Erythroblast (primary cell): Measurements from ENCODE around the gene CGB8.
"Not testable (repeated sequence)": the region's sequence is repeated elsewhere in the genome, so short reads cannot be mapped to it uniquely, and the experiment has no call there.

Experiments
- GATA1 ChIP-seq: IDR thresholded peaks from 2 replicates; pipeline ENCODE4 v1.6.1; 2011; ENCODE audit warnings: low read depth, mild to moderate bottlenecking, control low read depth, low read length, moderate library complexity
- POLR2A ChIP-seq: IDR thresholded peaks from 2 replicates; pipeline ENCODE4 v1.6.1; 2011; ENCODE audit warnings: mild to moderate bottlenecking, low read length

DNA sequence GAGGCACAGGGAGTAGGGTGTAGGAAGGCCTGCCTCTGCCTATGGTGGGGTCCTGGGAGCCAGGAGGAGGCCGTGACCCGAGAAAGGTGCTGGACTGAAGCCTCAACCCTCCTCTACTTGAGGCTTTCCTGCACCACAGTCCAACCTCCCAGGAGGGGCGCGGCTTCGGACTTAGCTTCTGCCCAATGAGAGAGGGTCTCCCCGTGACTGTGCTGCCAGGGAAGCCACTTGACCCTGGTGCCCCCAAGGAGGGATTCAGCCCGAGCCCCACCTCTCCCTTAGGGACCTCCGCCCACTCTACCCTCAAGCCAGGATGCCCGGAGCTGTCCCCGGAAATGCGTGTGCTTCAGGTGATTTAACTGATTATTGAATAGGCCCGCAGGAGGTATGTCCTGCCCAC, at the start of gene CGB8:
- not testable (repeated sequence) for TF ChIP-seq POLR2A, GATA1
